ENCODE results near the gene POLR2J3. TPM values are rescaled to one million over a fixed set of nuclear protein-coding genes. Genes with fewer than 3 reads are reported as not detected.

The POLR2J3 gene
- 18.1 and 21.8 TPM in 2 replicates for total RNA-seq

GRCh38 chr7:102572261-102573239 lies at the start of gene POLR2J3:
Gene POLR2J3 (minus strand): TSS chr7:102572583. CDS start chr7:102572521, 62 bp downstream.

GRCh38 chr7:102616507-102617125 lies 44.2 kb upstream of the POLR2J3 start, which contains the start of gene RASA4:
Gene RASA4 (minus strand): TSS chr7:102616756. CDS start chr7:102616689, 67 bp downstream.

GRCh38 chr7:102550808-102551422 lies 21.5 kb downstream of the POLR2J3 start, which contains the start of gene SPDYE2:
Gene SPDYE2 (plus strand): TSS chr7:102551226. CDS start chr7:102553256, 2,030 bp downstream.

GRCh38 chr7:102543596-102543995 lies 28.8 kb downstream of the POLR2J3 start, which contains the start of gene UPK3BL2:
Gene UPK3BL2 (minus strand): TSS chr7:102543696. CDS start chr7:102543636, 60 bp downstream.

GRCh38 chr7:102517550-102518147 lies 54.7 kb downstream of the POLR2J3 start, which contains the start of gene RASA4B:
Gene RASA4B (minus strand): TSS chr7:102517777. CDS start chr7:102517710, 67 bp downstream.

Other genes starting within 250 kb of the POLR2J3 start
- gene SPDYE6, start 216.1 kb downstream of the POLR2J3 start, total RNA-seq = not detected in 2 replicates
- gene PRKRIP1, start 176.2 kb downstream of the POLR2J3 start, total RNA-seq = 9.7 and 14.5 TPM in 2 replicates
- 27.8 and 27.9 TPM in 2 replicates for gene ORAI2, start 139.0 kb downstream of the POLR2J3 start, total RNA-seq
- 11.0 and 11.1 TPM in 2 replicates for gene ALKBH4, start 107.7 kb downstream of the POLR2J3 start, total RNA-seq
- gene LRWD1, start 107.6 kb downstream of the POLR2J3 start, total RNA-seq = 13.5 and 14.7 TPM in 2 replicates
- gene POLR2J, start 93.7 kb downstream of the POLR2J3 start, total RNA-seq = 23.2 and 29.8 TPM in 2 replicates
- gene RASA4B, start 54.8 kb downstream of the POLR2J3 start, total RNA-seq = 3.2 and 4.6 TPM in 2 replicates
- gene UPK3BL2, start 28.9 kb downstream of the POLR2J3 start, total RNA-seq = 0.86 and 2.5 TPM in 2 replicates
- gene SPDYE2, start 21.4 kb downstream of the POLR2J3 start, total RNA-seq = not detected in 2 replicates
- gene RASA4, start 44.2 kb upstream of the POLR2J3 start, total RNA-seq = 8.4 and 13.2 TPM in 2 replicates
- 9.3 and 13.2 TPM in 2 replicates for gene UPK3BL1, start 70.2 kb upstream of the POLR2J3 start, total RNA-seq
- gene SPDYE2B, start 77.7 kb upstream of the POLR2J3 start, total RNA-seq = not detected in 2 replicates
- gene POLR2J2, start 99.1 kb upstream of the POLR2J3 start, total RNA-seq = 1.7 and 3.5 TPM in 2 replicates
- gene FAM185A, start 176.4 kb upstream of the POLR2J3 start, total RNA-seq = 10.2 and 10.6 TPM in 2 replicates